ENCODE measurements around the gene FER1L5.

FER1L5 gene

GRCh38 chr2:96698221-96698861, 55.8 kb downstream of the FER1L5 start:
- no peak for DNase-seq (ENCODE audit: low read depth)

GRCh38 chr2:96699021-96699420, 56.5 kb downstream of the FER1L5 start:
- no peak for DNase-seq (ENCODE audit: low read depth)

GRCh38 chr2:96699621-96700020, 57.1 kb downstream of the FER1L5 start:
- no peak for DNase-seq (ENCODE audit: low read depth)

- no peak for DNase-seq (ENCODE audit: low read depth)
Measured at GRCh38 chr2:96700086-96700485, 57.5 kb downstream of the FER1L5 start.

- no peak for DNase-seq (ENCODE audit: low read depth)
Measured at GRCh38 chr2:96701636-96702035, 59.1 kb downstream of the FER1L5 start.

- no peak for DNase-seq (ENCODE audit: low read depth)
Measured at GRCh38 chr2:96702098-96702785, 59.7 kb downstream of the FER1L5 start.

GRCh38 chr2:96703021-96703751, 60.6 kb downstream of the FER1L5 start:
- no peak for DNase-seq (ENCODE audit: low read depth)

GRCh38 chr2:96710985-96711384, 68.4 kb downstream of the FER1L5 start:
- no peak for DNase-seq (ENCODE audit: low read depth)

- DNase-seq (ENCODE audit: low read depth), result no peak
Measured at GRCh38 chr2:96715658-96716057, 73.1 kb downstream of the FER1L5 start.

- no peak for DNase-seq (ENCODE audit: low read depth)
Measured at GRCh38 chr2:96716388-96716787, 73.8 kb downstream of the FER1L5 start.

GRCh38 chr2:96726131-96726530, 83.6 kb downstream of the FER1L5 start:
- DNase-seq (ENCODE audit: low read depth), result no peak

- no peak for DNase-seq (ENCODE audit: low read depth)
Measured at GRCh38 chr2:96727431-96727830, 84.9 kb downstream of the FER1L5 start.

- no peak for DNase-seq (ENCODE audit: low read depth)
Measured at GRCh38 chr2:96729748-96730147, 87.2 kb downstream of the FER1L5 start.

- no peak for DNase-seq (ENCODE audit: low read depth)
Measured at GRCh38 chr2:96730212-96730611, 87.6 kb downstream of the FER1L5 start.

- no peak for DNase-seq (ENCODE audit: low read depth)
Measured at GRCh38 chr2:96733931-96734330, 91.4 kb downstream of the FER1L5 start.

- DNase-seq (ENCODE audit: low read depth), result no peak
Measured at GRCh38 chr2:96734880-96735583, 92.5 kb downstream of the FER1L5 start.

- DNase-seq (ENCODE audit: low read depth), result no peak
Measured at GRCh38 chr2:96737251-96737650, 94.7 kb downstream of the FER1L5 start.

- no peak for DNase-seq (ENCODE audit: low read depth)
Measured at GRCh38 chr2:96737831-96738230, 95.3 kb downstream of the FER1L5 start.

- DNase-seq (ENCODE audit: low read depth), result no peak
Measured at GRCh38 chr2:96739076-96739632, 96.6 kb downstream of the FER1L5 start.

GRCh38 chr2:96739633-96740428, 97.3 kb downstream of the FER1L5 start, which contains the start of gene LMAN2L:
TSS of gene LMAN2L (minus strand) at chr2:96740064. CDS start at chr2:96740040, 24 bp downstream.
- DNase-seq (ENCODE audit: low read depth), result peak; percentile 94

- DNase-seq (ENCODE audit: low read depth), result no peak
Measured at GRCh38 chr2:96747061-96747617, 104.6 kb downstream of the FER1L5 start.

All from activated T-cell treated with anti-CD3 and anti-CD28 coated beads for 48 hours (primary cell).